GM11168 (cell line): ENCODE measurements around the gene SASH1.

Experiments used
- in situ Hi-C: fragments of 300-500 bp; cut with MboI; formaldehyde crosslinking; loops from one replicate; pipeline ENCODE4 v1.12.0; 2022; ENCODE audit warnings: low sequenced_read_pairs; ENCODE audit not compliant: unreplicated experiment

The SASH1 gene

GRCh38 chr6:148471624-148472159 lies 129.1 kb downstream of the SASH1 start:
- in situ Hi-C loops: loop anchor here (25.0 kb wide), 1 partner anchor 309 kb away; no protein-coding TSS in a partner anchor

GRCh38 chr6:148472171-148473105 lies 129.8 kb downstream of the SASH1 start:
- in situ Hi-C loops: loop anchor here (25.0 kb wide), 1 partner anchor 310 kb away; no protein-coding TSS in a partner anchor

DNA sequence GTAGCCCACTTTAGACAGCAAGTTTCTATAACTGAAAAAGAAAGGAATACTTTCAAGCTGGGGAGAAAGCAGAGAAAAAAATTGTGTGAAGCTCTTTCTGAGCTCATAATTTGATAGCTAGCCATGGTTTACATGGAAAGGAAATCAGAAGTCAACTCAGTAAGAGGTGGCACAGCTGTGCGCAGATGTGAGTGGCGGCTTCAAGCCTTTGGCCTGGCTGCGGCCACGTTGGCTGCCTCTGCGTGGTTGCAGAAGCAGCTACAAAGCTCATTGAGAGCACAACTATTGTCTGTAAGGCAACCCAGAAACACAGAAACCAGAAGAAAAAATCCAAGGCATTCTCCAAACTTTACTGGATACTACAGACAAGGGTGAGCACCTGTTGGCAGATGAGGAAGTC lies 136.9 kb downstream of the SASH1 start:
- in situ Hi-C loops: no loop called here

- in situ Hi-C loops: no loop called here
These were observed 144.8 kb downstream of the SASH1 start for GRCh38 chr6:148487461-148487860.

DNA sequence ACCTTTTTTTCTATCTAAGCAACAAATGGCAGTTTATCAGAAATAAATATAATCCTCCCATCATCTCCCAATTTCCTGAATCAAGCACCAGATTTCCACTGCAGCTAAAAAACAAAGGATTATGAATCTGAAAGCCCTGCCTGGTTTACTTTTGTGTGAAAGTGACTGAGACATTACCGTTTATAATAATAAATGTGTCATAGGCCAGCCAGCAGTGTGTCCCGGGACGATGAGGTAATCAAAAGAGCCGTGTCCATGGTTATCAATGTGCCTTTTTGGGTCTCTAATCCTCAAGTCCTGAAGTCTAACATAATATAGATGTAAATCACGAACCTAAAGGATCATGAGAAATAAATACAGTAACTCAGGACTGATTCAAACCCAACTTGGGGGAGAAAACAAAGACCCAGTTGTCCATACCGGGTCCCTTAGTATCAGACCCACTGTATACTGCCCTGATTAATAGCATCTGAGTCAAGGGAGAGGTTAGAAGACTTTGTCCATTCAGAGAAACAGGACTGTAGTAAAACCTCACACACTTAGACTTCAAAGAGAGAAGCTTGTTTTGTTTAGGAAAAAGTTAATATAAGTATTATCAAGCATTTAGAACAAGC lies 149.1 kb downstream of the SASH1 start:
- in situ Hi-C loops: no loop called here

DNA sequence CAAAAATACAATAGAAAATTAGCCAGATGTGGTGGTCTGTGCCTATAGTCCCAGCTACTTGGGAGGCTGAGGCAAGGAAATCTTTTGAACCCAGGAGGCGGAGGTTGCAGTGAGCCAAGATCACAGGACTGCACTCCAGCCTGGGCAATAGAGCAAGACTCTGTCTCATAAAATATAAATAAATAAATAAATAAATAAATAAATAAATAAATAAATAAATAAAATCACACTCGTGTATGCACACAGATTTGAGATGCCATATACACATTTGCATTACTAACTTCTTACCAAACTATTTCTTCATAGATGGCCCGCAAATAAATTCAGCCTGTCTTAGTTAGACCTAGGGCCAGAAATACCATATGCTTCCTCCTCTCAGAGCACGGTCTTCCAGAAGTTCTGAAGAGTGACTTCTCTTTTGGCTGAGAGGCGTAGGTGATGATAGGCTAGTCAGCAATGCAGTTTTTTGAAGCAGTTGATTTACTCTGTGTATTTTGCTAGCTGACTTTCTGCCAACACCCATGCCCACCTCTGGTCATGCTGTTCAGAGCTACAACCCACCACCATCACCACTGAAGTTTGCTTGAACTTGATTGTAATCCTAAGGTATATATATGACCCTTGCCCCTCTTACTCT lies 150.1 kb downstream of the SASH1 start:
- in situ Hi-C loops: no loop called here

DNA sequence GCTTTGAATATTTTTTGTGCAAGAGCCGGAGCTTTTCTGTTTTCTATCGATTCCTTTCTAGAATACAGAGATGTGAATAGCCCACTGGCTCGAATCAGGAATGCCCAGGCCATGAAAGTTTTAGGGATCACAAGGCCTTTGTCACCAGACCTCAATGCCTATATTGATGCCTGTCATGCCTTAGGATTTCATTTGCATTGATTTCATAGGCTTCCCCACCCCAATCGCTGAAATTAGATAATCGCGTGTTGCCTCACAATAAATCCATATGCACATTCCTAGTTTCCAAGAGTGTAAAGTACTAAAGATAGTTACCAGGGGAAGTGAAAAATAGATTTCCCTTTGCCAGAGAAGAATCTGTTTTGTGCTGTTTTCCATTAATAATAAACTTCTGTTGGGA lies 150.8 kb downstream of the SASH1 start:
- in situ Hi-C loops: no loop called here

- in situ Hi-C loops: no loop called here
These were observed 151.6 kb downstream of the SASH1 start for GRCh38 chr6:148494226-148494625.

GRCh38 chr6:148495029-148495428 lies 152.4 kb downstream of the SASH1 start:
- in situ Hi-C loops: no loop called here

GRCh38 chr6:148497257-148497656 lies 154.6 kb downstream of the SASH1 start:
- in situ Hi-C loops: no loop called here

- in situ Hi-C loops: no loop called here
These were observed 155.1 kb downstream of the SASH1 start for GRCh38 chr6:148497717-148498116.

DNA sequence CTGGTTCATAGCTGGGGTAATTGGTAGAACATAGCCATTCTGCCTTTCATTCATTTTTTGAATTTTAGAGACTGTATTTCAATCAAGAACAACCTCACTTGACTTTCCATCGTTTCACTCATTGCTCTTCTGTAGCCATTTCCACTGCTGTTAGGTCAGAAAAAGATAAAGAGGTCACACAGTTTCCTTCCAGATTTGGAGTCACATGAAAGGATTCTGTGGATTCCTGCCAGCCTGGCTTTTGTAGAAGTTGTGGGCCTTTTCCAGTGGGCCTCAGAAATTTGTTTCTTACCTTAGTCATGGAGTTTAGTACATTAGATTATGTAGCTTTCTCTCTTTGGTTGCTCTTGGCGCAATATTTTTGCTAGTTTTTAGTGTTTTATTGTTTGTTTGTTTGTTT lies 157.8 kb downstream of the SASH1 start:
- in situ Hi-C loops: no loop called here

DNA sequence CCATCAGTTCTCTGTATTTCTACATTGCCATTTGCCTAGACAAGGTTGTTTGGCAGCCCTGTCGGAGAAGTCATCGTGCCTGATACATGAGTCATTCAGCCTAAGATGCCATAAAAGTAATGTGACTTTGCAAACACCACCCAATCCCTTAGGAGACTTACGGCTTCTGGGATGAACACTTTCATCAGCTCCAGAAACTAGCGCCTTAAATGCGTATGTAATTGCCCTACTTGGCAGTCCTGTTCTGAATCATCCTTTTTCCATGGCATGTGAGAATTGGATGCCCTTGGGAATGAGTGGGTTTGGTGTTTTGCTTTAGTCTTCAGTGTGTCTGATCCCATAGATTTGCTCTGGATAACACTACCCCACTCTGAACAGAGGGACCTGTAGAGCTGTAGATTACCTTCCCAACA lies 158.5 kb downstream of the SASH1 start:
- in situ Hi-C loops: no loop called here

- in situ Hi-C loops: no loop called here
These were observed 159.6 kb downstream of the SASH1 start for GRCh38 chr6:148502083-148502772.

DNA sequence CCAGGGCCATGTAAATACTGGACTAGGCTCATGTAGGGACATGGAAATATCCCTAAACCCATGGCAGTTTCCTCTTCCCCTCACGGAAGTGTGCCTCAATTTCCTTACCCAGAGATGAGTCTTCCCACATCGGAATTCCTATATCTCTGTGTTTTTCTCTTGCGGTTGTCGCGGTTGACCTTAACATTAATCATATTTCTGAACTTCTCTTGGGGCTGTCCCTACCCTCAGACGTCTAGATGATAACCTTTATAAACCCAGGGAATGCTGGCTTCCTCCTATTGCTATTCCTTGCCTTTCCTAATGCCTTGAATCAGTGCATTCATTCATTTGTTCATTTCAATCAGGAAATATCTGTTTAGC lies 160.1 kb downstream of the SASH1 start:
- in situ Hi-C loops: no loop called here

- in situ Hi-C loops: no loop called here
These were observed 161.1 kb downstream of the SASH1 start for GRCh38 chr6:148503703-148504102.

DNA sequence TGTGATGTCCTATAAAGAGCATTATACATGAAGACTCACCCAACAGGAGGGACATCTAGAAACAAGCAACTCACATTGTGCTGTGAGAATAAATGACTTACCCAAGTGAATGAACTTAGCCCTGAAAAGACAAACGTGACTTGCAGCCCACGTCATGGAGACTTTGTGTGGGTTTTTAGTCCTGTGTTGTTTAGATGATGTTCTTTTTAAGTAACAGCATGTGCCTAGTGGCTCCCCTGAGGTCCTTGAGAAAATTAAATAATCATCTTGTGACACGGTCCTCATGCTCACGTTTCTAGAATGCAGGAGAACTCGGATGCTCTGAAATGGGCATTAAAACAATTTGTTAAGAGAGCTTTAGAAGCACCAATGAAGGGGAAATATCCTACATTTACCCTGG lies 165.1 kb downstream of the SASH1 start:
- in situ Hi-C loops: no loop called here

- in situ Hi-C loops: no loop called here
These were observed 165.9 kb downstream of the SASH1 start for GRCh38 chr6:148508401-148509041.

DNA sequence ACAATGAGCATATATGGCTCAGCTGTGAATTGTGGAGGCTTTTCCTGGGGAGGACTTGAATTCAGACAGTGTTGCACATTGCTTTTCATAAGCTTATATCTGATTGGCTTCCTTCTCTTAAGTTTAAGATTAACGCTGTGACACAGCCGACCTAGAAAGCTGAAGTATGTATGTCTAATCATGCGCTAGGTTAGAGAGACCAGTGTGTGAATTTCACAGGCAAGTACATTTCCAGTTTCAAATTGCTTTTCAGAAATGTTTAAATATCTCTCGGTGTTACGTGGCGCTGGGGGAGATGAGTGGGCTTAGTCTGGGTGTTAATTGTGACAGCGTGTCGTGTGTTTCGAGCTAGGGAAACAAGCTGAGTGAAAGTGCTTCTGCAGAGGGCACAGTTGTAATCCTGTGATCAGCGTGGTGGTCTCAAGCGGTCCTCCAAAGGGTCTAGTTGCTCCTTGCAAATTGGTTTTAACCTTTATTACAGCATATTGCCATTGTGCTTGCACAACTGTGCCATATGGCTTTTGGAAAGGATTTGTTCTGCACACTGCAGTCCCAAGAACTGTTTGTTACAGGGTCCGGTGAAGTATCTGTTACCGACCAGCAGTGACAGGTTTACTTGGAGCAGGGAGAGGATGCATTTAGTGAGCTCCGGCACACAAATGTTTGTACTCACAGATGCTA lies 166.6 kb downstream of the SASH1 start:
- in situ Hi-C loops: no loop called here
